AG10803 (cell line): ENCODE data around the gene AIG1.

Experiments
- DNase-seq: peaks from one replicate; pipeline ENCODE4 v3.0.0; 2010; ENCODE audit warnings: low read depth
- H3K4me3 ChIP-seq: 2 replicates; pipeline ENCODE4 v1.5.1; 2011; ENCODE audit warnings: mild to moderate bottlenecking, low read length, control low read depth
- TF ChIP-seq, protein P1 (sequence below): conservative IDR thresholded peaks from 2 replicates; pipeline ENCODE4 v1.5.1; 2011; ENCODE audit warnings: mild to moderate bottlenecking, low read length, control low read depth, inconsistent platforms

AIG1 gene

DNA sequence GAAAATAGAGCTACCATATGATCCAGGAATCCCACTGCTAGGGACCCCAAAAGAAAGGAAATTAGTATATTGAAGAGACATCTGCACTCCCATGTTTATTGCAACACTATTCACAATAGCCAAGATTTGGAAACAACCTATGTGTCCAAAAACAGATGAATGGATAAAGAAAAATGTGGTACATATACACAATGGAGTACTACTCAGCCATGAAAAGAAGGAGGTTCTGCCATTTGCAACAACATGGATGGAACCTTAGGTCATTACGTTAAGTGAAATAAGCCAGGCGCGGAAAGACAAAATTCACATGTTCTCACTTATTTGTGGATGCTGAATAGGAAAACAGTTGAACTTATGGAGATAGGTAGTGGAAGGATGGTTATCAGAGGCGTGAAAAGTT is 252.5 kb downstream of the AIG1 start:
- TF ChIP-seq, protein P1, sequence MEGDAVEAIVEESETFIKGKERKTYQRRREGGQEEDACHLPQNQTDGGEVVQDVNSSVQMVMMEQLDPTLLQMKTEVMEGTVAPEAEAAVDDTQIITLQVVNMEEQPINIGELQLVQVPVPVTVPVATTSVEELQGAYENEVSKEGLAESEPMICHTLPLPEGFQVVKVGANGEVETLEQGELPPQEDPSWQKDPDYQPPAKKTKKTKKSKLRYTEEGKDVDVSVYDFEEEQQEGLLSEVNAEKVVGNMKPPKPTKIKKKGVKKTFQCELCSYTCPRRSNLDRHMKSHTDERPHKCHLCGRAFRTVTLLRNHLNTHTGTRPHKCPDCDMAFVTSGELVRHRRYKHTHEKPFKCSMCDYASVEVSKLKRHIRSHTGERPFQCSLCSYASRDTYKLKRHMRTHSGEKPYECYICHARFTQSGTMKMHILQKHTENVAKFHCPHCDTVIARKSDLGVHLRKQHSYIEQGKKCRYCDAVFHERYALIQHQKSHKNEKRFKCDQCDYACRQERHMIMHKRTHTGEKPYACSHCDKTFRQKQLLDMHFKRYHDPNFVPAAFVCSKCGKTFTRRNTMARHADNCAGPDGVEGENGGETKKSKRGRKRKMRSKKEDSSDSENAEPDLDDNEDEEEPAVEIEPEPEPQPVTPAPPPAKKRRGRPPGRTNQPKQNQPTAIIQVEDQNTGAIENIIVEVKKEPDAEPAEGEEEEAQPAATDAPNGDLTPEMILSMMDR = no peak
- no peak overlapping the region for H3K4me3 ChIP-seq
- no peak for DNase-seq

DNA sequence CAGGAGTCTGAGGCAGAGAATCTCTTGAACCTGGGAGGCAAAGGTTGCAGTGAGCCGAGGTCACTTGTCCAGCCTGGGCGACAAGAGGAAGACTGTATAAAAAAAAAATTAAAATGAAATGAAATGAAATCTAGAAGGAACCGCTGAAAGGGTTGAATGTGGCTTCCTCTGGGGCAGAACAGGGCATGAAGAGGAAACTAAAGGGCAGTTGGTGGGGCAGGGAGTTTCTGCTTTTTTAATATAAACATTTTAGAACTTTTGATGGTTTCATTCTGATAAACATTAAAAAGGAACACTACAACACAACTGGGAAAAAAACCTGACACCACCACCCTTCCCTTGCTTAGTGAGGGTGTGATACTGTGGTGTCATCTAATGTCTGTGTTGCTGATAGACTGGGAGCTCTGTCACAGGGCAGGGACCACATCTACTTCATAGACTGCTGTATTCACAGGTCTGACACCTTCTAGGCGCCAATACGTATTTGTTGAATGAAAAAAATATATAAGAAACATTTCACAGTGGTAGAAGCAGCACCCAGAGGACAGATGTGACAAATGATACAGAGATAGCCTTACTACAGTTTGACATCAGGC is 260.9 kb downstream of the AIG1 start:
- TF ChIP-seq, protein P1 = no peak
- no peak for DNase-seq
- no peak overlapping the region for H3K4me3 ChIP-seq

DNA sequence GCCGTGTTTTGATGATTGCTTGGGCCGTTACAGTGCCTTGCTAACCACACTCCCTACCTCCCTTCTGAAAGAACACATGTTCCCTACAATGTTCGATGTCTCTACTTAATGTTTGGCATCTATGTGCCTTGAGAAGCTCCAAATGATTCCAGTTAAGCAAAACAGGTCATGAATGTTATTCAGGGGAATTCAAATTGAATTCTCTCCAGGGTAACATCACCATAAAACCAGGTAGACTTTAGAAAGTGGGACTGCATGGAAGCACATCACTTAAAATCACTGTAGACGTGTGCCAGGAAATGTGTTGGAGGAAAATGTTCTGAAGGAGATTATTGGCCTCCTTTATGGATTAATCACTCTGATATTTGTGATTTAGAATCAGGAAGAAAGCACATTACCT is 261.7 kb downstream of the AIG1 start:
- H3K4me3 ChIP-seq = no peak overlapping the region
- no peak for DNase-seq
- TF ChIP-seq, protein P1 = no peak

DNA sequence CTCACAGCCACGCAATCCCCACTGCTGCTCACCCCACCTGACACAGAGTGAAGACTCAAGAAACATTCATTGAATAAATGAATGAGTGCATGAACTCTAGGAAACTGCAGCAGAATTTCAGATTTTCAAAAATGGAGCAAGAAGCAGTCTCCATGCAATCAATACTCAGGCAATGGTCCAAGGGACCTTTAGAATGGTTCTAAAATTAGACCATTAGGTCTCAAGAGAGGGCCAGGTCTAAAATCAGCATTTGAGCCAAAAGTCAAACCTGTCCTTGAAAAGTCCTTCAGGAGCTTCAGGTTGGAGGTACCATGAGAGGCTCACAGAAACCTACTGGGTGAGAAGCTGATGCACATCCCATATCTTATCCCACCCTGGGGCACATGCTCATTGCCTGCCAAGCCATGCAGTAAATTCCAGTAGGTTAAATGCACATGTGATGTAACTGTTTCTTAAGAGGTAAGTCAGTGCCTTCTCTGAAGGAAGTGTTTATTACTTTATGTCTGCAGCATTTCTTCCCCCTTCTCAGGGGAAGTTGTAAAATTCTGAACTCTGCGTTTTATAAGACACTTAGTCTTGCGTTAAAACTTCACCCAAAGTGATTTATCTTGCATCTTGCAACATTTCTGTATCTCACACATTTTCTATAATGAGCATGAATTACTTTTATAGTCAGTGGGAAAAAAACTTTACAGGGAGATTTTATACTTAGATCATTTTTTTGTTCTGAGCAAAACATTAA is 263.2 kb downstream of the AIG1 start:
- TF ChIP-seq, protein P1 = no peak
- DNase-seq = peak; percentile 70
- no peak overlapping the region for H3K4me3 ChIP-seq

DNA sequence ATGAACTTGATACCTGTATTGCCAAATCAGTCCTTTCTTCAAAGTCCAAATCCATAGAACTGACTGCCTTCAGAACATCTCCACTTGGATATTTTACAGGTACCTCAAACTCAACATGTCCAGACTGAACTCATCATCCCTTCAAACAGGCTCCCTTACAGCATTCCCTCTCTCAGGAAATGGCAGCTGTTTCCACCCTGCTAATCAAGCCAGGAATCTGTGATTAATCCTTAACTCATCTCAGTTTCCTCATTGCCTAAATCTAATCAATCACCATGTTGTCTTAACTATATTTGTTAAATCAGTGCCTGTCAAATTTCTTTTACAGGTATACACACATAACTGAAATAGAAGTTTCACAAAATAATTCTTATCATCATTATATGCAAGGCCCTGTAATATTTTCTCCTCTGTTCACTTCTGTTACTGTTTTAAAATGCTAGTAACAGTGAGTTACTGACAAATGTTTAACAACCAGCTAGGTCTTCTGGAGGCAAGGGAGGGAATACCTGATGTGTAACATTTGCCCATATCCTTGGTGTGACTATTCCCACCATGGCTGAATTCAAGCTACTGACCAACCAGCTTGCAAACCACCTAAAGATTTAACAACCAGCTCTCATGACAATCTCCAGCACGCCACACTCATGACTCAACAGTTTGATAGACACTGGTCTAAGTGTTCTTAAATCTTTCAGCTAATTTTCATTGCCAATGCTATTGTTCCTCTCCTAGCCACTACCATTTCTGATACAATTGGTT is 264.9 kb downstream of the AIG1 start:
- DNase-seq = peak; percentile 32
- H3K4me3 ChIP-seq = no peak overlapping the region
- TF ChIP-seq, protein P1 = no peak

DNA sequence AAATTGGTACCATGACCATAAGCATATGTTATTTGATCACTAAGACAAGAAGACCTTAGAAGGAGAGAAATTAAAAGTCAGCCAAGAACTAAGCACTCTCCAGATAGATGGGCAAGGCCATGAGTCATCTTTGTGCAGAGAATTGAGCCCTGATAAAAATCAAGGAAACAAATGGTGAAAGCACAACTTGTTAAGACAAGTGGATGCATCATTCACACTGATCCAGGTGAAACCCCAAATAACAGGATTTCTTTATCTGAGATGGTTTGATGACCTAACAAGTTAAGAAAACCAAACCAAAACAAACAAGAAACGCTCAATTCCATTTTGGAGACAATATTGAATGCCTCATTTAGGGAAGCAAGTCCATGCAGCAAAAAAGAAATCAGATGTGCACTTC is 268.2 kb downstream of the AIG1 start:
- H3K4me3 ChIP-seq = no peak overlapping the region
- TF ChIP-seq, protein P1 = no peak
- DNase-seq = no peak
